ENCODE results near the gene PRPF18.

- TF ChIP-seq CTCF (IDR thresholded peaks at IDR 0.05) (peak; percentile 74 to 98), POLR2AphosphoS5 (IDR thresholded peaks at IDR 0.05) (peak in 1 of 3 donors; percentile 67)
These were observed at the start of gene PRPF18 for GRCh38 chr10:13586676-13587355.
